HepG2 (cell line): ENCODE results near the gene CDKN3. TPM values are rescaled to one million over a fixed set of nuclear protein-coding genes. Genes with fewer than 3 reads are reported as not detected.

Experiments
- ATAC-seq: fragments of 200-7000 bp; cut with Tn5 transposase; 3 replicates; pipeline ENCODE4 v1.9.1; 2020; ENCODE audit warnings: mild to moderate bottlenecking, moderate library complexity
- BruUV-seq: library from RNA; stranded (reverse); fragments of 400-500 nt; replicated peaks from 2 replicates; lab custom pipeline; 2021; lab: Mats Ljungman, UMichigan
- CTCF ChIA-PET: fragments of 300-600 bp; formaldehyde crosslinking; extraction: SDS; loops from one replicate; lab custom pipeline; 2021; ENCODE audit warnings: low total read pairs, inconsistent platforms, low intra/inter-chr PET ratio; lab: Yijun Ruan, JAX
- POLR2A ChIA-PET: fragments of 350-600 bp; sonication (Branson Sonifier 250); formaldehyde crosslinking; loops from one replicate; lab custom pipeline; 2020; ENCODE audit warnings: antibody characterized with exemption, inconsistent platforms; lab: Yijun Ruan, JAX
- DNase-seq: peaks from one replicate; pipeline ENCODE4 v3.0.0-alpha.2; 2015; ENCODE audit warnings: low spot score
- FAIRE-seq: peaks from 3 replicates; lab custom pipeline; 2011; peaks lifted over from hg19 to GRCh38; lab: Jason Lieb, UNC
- H2AFZ ChIP-seq: one replicate; pipeline ENCODE4 v1.6.1; 2011; ENCODE audit warnings: low read length, inconsistent platforms
- H3K27ac ChIP-seq: fragments of 300-600 bp; 3 replicates; pipeline ENCODE4 v1.8.0; 2011; ENCODE audit warnings: mixed run types, mild to moderate bottlenecking, mixed read lengths, low read length, inconsistent platforms; ENCODE audit not compliant: insufficient read depth; ENCODE audit errors: extremely low read length
- H3K27me3 ChIP-seq, 2 experiments: fragments of 200-600 bp in 1 of 2; 2 replicates in 1 of 2; 3 replicates in 1 of 2; pipeline versions ENCODE4 v1.6.0 to v1.8.0; 2011; ENCODE audit warnings: low read length in 2 of 2, mild to moderate bottlenecking in 2 of 2, moderate library complexity in 2 of 2, inconsistent platforms in 1 of 2; ENCODE audit not compliant: insufficient read depth in 2 of 2, control insufficient read depth in 1 of 2
- H3K36me3 ChIP-seq, 2 experiments: fragments of 200-600 bp in 1 of 2; replicated peaks in 1 of 2; 2 replicates in 1 of 2; 3 replicates in 1 of 2; pipeline versions ENCODE4 v1.5.1 to v1.8.0; 2011; ENCODE audit warnings: low read length in 2 of 2, inconsistent platforms in 1 of 2; ENCODE audit not compliant: insufficient read depth in 2 of 2, control insufficient read depth in 1 of 2
- H3K4me1 ChIP-seq: 2 replicates; pipeline ENCODE4 v1.5.1; 2012; ENCODE audit warnings: low read length, inconsistent platforms; ENCODE audit not compliant: insufficient read depth
- H3K4me2 ChIP-seq: 2 replicates; pipeline ENCODE4 v1.6.0; 2011; ENCODE audit warnings: low read depth, low read length, inconsistent platforms
- H3K4me3 ChIP-seq, 3 experiments: fragments of 200-600 bp in 1 of 3; sonication (generic), shearing (Covaris generic) in 1 of 3; replicated peaks in 1 of 3; 2 replicates each; pipeline ENCODE4 v1.5.1; 2011 to 2016; ENCODE audit warnings: low read length in 3 of 3, inconsistent platforms in 2 of 3, low read depth in 2 of 3, mild to moderate bottlenecking in 2 of 3, control low read depth in 1 of 3, mixed read lengths in 1 of 3; ENCODE audit not compliant: insufficient read depth in 1 of 3
- H3K79me2 ChIP-seq: one replicate; pipeline ENCODE4 v1.6.1; 2011; ENCODE audit warnings: low read length, inconsistent platforms; ENCODE audit not compliant: insufficient read depth
- H3K9ac ChIP-seq: 2 replicates; pipeline ENCODE4 v1.6.0; 2011; ENCODE audit warnings: mild to moderate bottlenecking, low read depth, low read length, inconsistent platforms; ENCODE audit not compliant: insufficient read depth
- H3K9me3 ChIP-seq: 2 replicates; pipeline ENCODE4 v1.5.1; 2012; ENCODE audit warnings: mild to moderate bottlenecking, low read length
- H4K20me1 ChIP-seq: 2 replicates; pipeline ENCODE4 v1.6.0; 2011; ENCODE audit warnings: inconsistent platforms, mild to moderate bottlenecking, low read length, moderate library complexity; ENCODE audit not compliant: insufficient read depth
- BCL6 ChIP-seq: IDR thresholded peaks from 2 replicates; pipeline ENCODE4 v1.6.1; 2016; ENCODE audit warnings: missing genetic modification reagents, missing compliant biosample characterization
- ELF4 ChIP-seq: sonication (generic); formaldehyde crosslinking; IDR thresholded peaks from 2 replicates; pipeline ENCODE4 v1.5.0; 2020; ENCODE audit warnings: missing genetic modification reagents, mild to moderate bottlenecking, moderate library complexity, borderline replicate concordance
- GATAD2A ChIP-seq: IDR thresholded peaks from 2 replicates; pipeline ENCODE4 v1.6.1; 2016
- HMG20A ChIP-seq: IDR thresholded peaks from 2 replicates; pipeline ENCODE4 v1.6.1; 2016; ENCODE audit warnings: borderline replicate concordance
- HNRNPK ChIP-seq: fragments of 200-400 bp; formaldehyde crosslinking; IDR thresholded peaks from 2 replicates; pipeline ENCODE4 v1.6.1; 2018; ENCODE audit warnings: low read length, low read depth, moderate library complexity, mild to moderate bottlenecking; ENCODE audit not compliant: poor library complexity, severe bottlenecking
- KDM4B ChIP-seq: sonication (generic); formaldehyde crosslinking; IDR thresholded peaks from 2 replicates; pipeline ENCODE4 v1.4.0; 2020; ENCODE audit warnings: missing genetic modification reagents
- RXRA ChIP-seq: sonication (generic); formaldehyde crosslinking; IDR thresholded peaks from 2 replicates; pipeline ENCODE4 v1.5.1; 2020; ENCODE audit warnings: missing genetic modification reagents
- SAP130 ChIP-seq: IDR thresholded peaks from 2 replicates; pipeline ENCODE4 v1.6.1; 2016; ENCODE audit warnings: low read depth
- SIX1 ChIP-seq: sonication (generic); formaldehyde crosslinking; IDR thresholded peaks from 2 replicates; pipeline ENCODE4 v1.4.0; 2020; ENCODE audit warnings: missing genetic modification reagents, borderline replicate concordance
- SIX4 ChIP-seq: sonication (generic); formaldehyde crosslinking; IDR thresholded peaks from 2 replicates; pipeline ENCODE4 v1.4.0; 2020; ENCODE audit warnings: missing genetic modification reagents
- TEAD3 ChIP-seq: optimal IDR thresholded peaks from 2 replicates; pipeline ENCODE3; 2016; ENCODE audit warnings: borderline replicate concordance
- YY1 ChIP-seq: IDR thresholded peaks from 2 replicates; pipeline ENCODE4 v1.6.1; 2011; ENCODE audit warnings: low read length, low read depth, moderate library complexity, mild to moderate bottlenecking; ENCODE audit not compliant: insufficient read depth, insufficient replicate concordance
- ZNF468 ChIP-seq: sonication (generic); formaldehyde crosslinking; IDR thresholded peaks from 2 replicates; pipeline ENCODE4 v1.8.0; 2022; ENCODE audit warnings: mild to moderate bottlenecking, moderate library complexity, missing genetic modification reagents
- ZNF644 ChIP-seq: IDR thresholded peaks from 2 replicates; pipeline ENCODE4 v1.6.1; 2016; ENCODE audit warnings: low read depth
- ZNF792 ChIP-seq: IDR thresholded peaks from 2 replicates; pipeline ENCODE4 v1.6.1; 2016
- WGBS: methylation state at CpG from one replicate; pipeline ENCODE4 v1.1.6; 2017; ENCODE audit warnings: low lambda C conversion rate; 5-methylcytosine and 5-hydroxymethylcytosine counted together
- in situ Hi-C: cut with HindIII; loops from 2 replicates; pipeline ENCODE4 v1.10.0; 2017; ENCODE audit warnings: low pct_unique_long_range_greater_than_20kb; ENCODE audit not compliant: extremely low pct_ligation_motif_present
- intact Hi-C: fragments of 100-400 bp; cut with micrococcal nuclease; formaldehyde crosslinking; loops from one replicate; pipeline ENCODE4 v1.10.0; 2022; ENCODE audit not compliant: unreplicated experiment
- polyA plus RNA-seq, 8 experiments: library from polyadenylated mRNA; depleted of rRNA in 3 of 8; stranded (reverse) in 7 of 8; unstranded in 1 of 8; fragments of >200 nt; fragmentation: Illumina TruSeq in 4 of 8; extraction: Trizol in 4 of 8; gene quantifications; 2 replicates each; pipeline versions ENCODE4 v1.2.1 to v1.2.3, GENCODE V29; 2011 to 2016; ENCODE audit warnings: low read depth in 4 of 8, missing spikeins in 1 of 8, mixed read lengths in 1 of 8; ENCODE audit not compliant: insufficient read depth in 1 of 8
- total RNA-seq, 5 experiments: library from RNA; depleted of rRNA; stranded (reverse); fragments of >200 nt; fragmentation: Illumina TruSeq; extraction: Trizol; gene quantifications; 2 replicates each; pipeline ENCODE4 v1.2.3, GENCODE V29; 2016; ENCODE audit warnings: low read depth in 1 of 5
- TF ChIP-seq, protein P1 (sequence below): sonication (generic); formaldehyde crosslinking; IDR thresholded peaks from 2 replicates; pipeline ENCODE4; 2020; ENCODE audit warnings: missing genetic modification reagents, mild to moderate bottlenecking, borderline replicate concordance
- TF ChIP-seq, protein P2 (sequence below): sonication (generic); formaldehyde crosslinking; IDR thresholded peaks from 2 replicates; pipeline ENCODE4 v1.4.0; 2020; ENCODE audit warnings: missing genetic modification reagents

CDKN3 gene
- total and polyA plus RNA-seq, 2 of the 13 experiments (the other 11 are each of a cell fraction or from before 2014, with no cell fraction given), result 63.0 to 88.9 TPM

DNA sequence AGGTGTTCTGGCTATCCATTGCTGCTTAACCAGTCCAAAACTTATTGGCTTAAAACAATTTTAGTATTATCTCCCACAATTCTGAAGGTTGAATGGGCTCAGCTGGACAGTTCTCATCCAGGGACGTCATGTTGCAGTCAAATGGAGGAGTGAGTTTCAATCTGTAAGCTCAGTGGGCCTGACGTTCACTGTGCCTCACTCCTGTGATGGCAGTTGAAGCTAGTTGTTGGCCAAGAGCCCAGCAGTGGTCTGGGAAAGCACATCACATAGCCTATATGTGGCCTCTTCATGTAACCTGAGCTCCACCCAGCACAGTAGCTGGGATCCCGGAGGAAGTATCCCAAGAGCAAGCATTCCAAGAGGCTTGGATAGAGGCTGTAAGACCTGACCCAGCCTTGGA, 40.6 kb upstream of the CDKN3 start:
- intact Hi-C loops, result no loop called here
- FAIRE-seq (no peak), ATAC-seq (no peak), DNase-seq (peak; percentile 58)
- no peak overlapping the region for H2AFZ ChIP-seq
- no peaks in the 10 kb centered on the region for H3K27me3 ChIP-seq
- peak overlapping the region; percentile 46 for H3K27ac ChIP-seq
- ChIA-PET POLR2A (interaction anchor here (0.5 to 1.6 kb wide), 3 partner anchors 11 to 137 kb away, joined by 3 to 20 read pairs (median 3); no protein-coding TSS in a partner anchor), CTCF (no interaction called here)
- WGBS, result 57% methylated on average over 2 of the region's 3 CpGs
- H3K4me2 ChIP-seq, result no peak overlapping the region; the same call in 1 of the 2 replicates
- no peak overlapping the region for H3K9ac ChIP-seq
- H3K4me1 ChIP-seq, result peaks cover 80% of the 10 kb centered on the region
- BruUV-seq, result no TSS peak
- H3K36me3 ChIP-seq, result no peaks in the 10 kb centered on the region
- no peak overlapping the region for H3K4me3 ChIP-seq
- H3K9me3 ChIP-seq, result no peaks in the 10 kb centered on the region
- no peaks in the 10 kb centered on the region for H3K79me2 ChIP-seq
- in situ Hi-C loops, result no loop called here
- H4K20me1 ChIP-seq, result no peaks in the 10 kb centered on the region
- TF ChIP-seq TEAD3 (CRISPR knock-in tag) (peak; percentile 29), ELF4 (no peak), ZNF792 (0 out of 2 replicates have a peak, but pooled peaks have one; percentile 39), BCL6 (peak; percentile 33; the same call in 1 of the 2 replicates), SIX4 (CRISPR knock-in tag) (peak; percentile 68; the same call in 1 of the 2 replicates), HMG20A (CRISPR knock-in tag) (peak; percentile 28; the same call in 1 of the 2 replicates), SAP130 (CRISPR knock-in tag) (0 out of 2 replicates have a peak, but pooled peaks have one; percentile 18), GATAD2A (CRISPR knock-in tag) (peak; percentile 30; the same call in 1 of the 2 replicates), ZNF644 (peak; percentile 53; the same call in 1 of the 2 replicates), SIX1 (CRISPR knock-in tag) (peak; percentile 47; the same call in 1 of the 2 replicates), YY1 (peak; percentile 22), ZNF468 (CRISPR knock-in tag) (no peak), HNRNPK (no peak), RXRA (CRISPR knock-in tag) (peak; percentile 20; the same call in 1 of the 2 replicates), KDM4B (CRISPR knock-in tag) (0 out of 2 replicates have a peak, but pooled peaks have one; percentile 21)
- TF ChIP-seq, protein P1, sequence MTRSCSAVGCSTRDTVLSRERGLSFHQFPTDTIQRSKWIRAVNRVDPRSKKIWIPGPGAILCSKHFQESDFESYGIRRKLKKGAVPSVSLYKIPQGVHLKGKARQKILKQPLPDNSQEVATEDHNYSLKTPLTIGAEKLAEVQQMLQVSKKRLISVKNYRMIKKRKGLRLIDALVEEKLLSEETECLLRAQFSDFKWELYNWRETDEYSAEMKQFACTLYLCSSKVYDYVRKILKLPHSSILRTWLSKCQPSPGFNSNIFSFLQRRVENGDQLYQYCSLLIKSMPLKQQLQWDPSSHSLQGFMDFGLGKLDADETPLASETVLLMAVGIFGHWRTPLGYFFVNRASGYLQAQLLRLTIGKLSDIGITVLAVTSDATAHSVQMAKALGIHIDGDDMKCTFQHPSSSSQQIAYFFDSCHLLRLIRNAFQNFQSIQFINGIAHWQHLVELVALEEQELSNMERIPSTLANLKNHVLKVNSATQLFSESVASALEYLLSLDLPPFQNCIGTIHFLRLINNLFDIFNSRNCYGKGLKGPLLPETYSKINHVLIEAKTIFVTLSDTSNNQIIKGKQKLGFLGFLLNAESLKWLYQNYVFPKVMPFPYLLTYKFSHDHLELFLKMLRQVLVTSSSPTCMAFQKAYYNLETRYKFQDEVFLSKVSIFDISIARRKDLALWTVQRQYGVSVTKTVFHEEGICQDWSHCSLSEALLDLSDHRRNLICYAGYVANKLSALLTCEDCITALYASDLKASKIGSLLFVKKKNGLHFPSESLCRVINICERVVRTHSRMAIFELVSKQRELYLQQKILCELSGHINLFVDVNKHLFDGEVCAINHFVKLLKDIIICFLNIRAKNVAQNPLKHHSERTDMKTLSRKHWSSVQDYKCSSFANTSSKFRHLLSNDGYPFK (CRISPR knock-in tag), result peak; percentile 85
- TF ChIP-seq, protein P2, sequence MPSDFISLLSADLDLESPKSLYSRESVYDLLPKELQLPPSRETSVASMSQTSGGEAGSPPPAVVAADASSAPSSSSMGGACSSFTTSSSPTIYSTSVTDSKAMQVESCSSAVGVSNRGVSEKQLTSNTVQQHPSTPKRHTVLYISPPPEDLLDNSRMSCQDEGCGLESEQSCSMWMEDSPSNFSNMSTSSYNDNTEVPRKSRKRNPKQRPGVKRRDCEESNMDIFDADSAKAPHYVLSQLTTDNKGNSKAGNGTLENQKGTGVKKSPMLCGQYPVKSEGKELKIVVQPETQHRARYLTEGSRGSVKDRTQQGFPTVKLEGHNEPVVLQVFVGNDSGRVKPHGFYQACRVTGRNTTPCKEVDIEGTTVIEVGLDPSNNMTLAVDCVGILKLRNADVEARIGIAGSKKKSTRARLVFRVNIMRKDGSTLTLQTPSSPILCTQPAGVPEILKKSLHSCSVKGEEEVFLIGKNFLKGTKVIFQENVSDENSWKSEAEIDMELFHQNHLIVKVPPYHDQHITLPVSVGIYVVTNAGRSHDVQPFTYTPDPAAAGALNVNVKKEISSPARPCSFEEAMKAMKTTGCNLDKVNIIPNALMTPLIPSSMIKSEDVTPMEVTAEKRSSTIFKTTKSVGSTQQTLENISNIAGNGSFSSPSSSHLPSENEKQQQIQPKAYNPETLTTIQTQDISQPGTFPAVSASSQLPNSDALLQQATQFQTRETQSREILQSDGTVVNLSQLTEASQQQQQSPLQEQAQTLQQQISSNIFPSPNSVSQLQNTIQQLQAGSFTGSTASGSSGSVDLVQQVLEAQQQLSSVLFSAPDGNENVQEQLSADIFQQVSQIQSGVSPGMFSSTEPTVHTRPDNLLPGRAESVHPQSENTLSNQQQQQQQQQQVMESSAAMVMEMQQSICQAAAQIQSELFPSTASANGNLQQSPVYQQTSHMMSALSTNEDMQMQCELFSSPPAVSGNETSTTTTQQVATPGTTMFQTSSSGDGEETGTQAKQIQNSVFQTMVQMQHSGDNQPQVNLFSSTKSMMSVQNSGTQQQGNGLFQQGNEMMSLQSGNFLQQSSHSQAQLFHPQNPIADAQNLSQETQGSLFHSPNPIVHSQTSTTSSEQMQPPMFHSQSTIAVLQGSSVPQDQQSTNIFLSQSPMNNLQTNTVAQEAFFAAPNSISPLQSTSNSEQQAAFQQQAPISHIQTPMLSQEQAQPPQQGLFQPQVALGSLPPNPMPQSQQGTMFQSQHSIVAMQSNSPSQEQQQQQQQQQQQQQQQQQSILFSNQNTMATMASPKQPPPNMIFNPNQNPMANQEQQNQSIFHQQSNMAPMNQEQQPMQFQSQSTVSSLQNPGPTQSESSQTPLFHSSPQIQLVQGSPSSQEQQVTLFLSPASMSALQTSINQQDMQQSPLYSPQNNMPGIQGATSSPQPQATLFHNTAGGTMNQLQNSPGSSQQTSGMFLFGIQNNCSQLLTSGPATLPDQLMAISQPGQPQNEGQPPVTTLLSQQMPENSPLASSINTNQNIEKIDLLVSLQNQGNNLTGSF (CRISPR knock-in tag), result no peak
